NCI-H2107 treated with DMSO at 0.1 percent for 48 hours (cell line): ENCODE measurements around the gene JAM3.

ENCODE experiments used
- DNase-seq: peaks from one replicate; lab custom pipeline; 2025; ENCODE audit not compliant: unreplicated experiment; lab: John Stamatoyannopoulos, UW

JAM3 gene

DNA sequence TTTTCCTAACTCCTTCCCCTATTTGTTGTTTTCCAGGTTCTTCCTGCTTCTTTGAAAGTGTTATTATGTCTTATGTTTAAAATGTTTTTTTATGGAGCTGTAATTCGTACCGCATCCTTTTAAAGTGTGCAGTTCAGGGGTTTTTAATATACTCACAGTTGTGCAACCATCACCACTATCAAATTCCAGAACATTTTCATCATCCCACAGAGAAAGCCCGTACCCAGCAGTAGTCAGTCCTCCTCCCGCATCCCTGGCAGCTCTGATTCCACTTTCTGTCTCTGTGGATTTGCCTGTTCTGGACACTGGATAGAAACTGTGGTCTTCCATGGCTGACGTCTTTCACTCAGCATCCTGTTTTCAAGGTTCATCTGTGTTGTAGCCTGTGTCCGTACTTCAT, 73.7 kb downstream of the JAM3 start:
- DNase-seq = no peak

GRCh38 chr11:134143801-134144200, 74.9 kb downstream of the JAM3 start:
- DNase-seq = no peak

DNA sequence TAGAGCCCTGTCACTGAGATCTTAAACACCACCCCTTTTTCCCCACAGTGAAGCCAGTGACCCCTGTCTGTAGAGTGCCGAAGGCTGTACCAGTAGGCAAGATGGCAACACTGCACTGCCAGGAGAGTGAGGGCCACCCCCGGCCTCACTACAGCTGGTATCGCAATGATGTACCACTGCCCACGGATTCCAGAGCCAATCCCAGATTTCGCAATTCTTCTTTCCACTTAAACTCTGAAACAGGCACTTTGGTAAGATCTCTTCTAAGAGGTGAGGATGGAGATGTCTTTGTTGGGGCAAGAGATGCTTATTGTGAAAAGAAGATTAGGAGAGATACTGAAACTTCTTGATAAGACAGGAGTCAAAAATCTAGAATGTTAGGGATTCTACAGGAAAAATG, 75.9 kb downstream of the JAM3 start:
- DNase-seq = no peak

DNA sequence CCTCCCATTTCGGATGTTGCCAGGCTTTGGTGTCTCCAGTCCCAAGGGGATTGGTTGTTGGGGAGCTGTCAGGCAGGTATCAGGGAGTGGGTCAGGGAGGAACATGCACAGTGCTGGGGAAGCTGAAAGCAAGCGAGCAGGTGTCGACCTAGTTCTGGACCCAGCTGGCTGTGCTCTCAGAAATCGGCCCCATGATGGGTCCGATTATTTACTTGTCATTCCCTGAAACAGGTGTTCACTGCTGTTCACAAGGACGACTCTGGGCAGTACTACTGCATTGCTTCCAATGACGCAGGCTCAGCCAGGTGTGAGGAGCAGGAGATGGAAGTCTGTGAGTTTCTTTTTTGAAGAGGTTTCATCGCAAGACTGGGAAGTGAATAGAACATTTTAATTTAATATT, 76.8 kb downstream of the JAM3 start:
- DNase-seq = peak; percentile 89

DNA sequence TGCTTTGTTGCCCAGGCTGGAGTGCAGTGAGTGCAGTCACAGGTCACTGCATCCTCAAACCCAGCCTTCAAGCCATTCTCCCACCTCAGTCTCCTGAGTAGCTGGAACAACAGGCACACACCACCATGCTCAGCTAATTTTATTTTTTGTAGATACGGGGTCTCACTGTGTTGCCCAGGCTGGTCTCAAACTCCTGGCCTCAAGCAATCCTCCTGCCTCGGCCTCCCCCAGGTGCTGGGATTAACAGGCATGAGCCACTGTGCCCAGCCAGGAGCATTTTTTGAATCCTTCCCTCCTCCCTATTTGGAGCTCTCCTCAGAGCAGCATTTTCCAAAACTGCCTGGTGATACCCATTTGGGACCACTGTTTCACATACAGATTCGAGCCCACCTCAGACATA, 77.7 kb downstream of the JAM3 start:
- DNase-seq = no peak

DNA sequence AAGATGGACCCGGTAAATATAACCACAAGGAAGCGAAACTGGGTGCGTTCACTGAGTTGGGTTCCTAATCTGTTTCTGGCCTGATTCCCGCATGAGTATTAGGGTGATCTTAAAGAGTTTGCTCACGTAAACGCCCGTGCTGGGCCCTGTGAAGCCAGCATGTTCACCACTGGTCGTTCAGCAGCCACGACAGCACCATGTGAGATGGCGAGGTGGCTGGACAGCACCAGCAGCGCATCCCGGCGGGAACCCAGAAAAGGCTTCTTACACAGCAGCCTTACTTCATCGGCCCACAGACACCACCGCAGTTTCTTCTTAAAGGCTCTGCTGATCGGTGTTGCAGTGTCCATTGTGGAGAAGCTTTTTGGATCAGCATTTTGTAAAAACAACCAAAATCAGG, 80.5 kb downstream of the JAM3 start:
- no peak for DNase-seq

GRCh38 chr11:134150195-134150903, 81.5 kb downstream of the JAM3 start:
- DNase-seq = no peak

DNA sequence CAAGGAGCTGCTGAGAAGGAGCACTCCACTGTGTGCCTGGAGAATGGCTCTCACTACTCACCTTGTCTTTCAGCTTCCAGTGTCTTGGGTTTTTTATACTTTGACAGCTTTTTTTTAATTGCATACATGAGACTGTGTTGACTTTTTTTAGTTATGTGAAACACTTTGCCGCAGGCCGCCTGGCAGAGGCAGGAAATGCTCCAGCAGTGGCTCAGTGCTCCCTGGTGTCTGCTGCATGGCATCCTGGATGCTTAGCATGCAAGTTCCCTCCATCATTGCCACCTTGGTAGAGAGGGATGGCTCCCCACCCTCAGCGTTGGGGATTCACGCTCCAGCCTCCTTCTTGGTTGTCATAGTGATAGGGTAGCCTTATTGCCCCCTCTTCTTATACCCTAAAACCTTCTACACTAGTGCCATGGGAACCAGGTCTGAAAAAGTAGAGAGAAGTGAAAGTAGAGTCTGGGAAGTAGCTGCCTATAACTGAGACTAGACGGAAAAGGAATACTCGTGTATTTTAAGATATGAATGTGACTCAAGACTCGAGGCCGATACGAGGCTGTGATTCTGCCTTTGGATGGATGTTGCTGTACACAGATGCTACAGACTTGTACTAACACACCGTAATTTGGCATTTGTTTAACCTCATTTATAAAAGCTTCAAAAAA, 82.3 kb downstream of the JAM3 start:
- DNase-seq = no peak

DNA sequence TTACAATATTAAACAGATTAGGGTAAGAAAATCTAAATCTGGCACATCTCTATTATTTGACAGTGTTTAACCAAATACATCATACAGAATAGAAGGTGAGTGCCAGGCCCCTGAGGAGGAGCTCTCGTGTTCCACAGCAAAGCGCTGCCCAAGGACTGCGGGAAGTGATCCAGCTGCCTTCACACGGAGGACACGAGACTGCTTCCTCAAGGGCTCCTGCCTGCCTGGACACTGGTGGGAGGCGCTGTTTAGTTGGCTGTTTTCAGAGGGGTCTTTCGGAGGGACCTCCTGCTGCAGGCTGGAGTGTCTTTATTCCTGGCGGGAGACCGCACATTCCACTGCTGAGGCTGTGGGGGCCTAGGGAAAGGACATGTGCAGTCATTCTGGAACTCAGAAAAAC, 83.8 kb downstream of the JAM3 start:
- no peak for DNase-seq

GRCh38 chr11:134153147-134153905, 84.5 kb downstream of the JAM3 start:
- no peak for DNase-seq

DNA sequence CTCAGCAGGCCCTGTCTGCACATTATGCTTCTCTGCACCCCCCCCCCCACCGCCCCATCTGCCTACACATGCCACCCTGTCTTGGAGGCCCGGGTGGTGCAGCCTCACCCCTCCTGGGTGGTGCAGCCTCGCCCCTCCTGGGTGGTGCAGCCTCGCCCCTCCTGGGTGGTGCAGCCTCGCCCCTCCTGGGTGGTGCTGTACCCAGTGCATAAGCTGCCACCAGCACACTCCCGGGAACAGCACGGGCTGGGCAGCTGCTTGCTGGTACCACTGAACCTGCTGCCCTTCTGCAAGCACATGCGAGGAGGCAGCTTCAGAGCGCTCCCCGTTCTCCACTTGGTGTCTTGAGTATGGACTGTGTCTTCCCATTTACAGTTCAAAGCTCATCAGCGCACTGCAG, 85.6 kb downstream of the JAM3 start:
- no peak for DNase-seq

DNA sequence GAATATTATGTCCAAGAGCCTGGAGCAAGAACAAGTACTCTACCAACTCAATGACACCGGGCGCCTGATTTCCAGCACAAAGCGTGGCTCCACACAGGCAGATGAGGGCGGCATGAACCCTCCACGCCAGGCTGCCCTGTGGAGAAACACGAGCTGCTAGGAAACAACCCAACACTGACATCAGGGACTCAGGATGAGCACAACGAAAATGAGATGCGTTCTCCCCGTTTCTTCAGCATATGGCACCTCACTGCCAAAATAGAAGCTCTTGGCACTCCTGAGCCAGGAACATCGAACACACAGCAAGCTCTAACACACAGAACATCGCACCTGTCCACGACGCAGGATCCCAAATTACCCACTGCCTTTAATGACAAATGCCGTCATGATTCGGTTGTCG, 86.6 kb downstream of the JAM3 start:
- no peak for DNase-seq

- DNase-seq = no peak
Measured at GRCh38 chr11:134155946-134156865, 87.3 kb downstream of the JAM3 start.

DNA sequence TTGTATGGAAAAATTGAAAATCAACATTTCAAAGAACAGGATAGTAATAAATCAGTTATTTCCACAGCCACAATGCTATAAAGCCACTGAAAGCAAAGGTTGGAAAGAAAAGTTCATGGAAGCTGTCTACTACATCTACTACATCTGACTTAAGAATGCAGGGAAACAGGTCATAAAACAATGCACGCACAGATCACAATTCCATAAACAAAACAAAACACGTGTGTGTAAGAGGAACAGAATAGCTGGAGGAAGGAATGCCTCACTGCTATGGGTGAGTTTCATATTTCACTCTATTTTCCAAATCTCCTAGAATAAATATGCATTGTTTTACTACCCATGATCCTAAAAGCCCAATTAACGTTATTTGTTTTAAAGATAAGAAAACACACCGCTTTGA, 88.6 kb downstream of the JAM3 start:
- no peak for DNase-seq

DNA sequence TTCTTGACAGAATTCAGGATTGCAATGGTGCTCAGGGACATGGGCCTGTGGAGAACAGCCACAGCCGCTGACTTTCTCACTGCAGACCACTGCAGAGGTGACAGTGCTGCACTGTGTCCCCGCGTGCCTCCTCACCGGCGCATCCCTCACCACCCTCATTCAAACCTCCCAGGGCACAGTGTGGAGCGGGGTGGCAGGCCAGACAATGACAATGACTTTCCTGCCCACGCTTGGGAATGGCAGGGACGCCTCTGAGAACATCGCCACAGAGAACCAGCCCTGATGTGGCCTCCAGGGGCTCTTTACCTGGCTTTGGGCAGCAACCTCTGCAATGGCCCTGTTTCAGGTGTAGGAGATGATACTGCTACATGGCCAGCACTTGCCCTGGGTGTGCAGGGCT, 89.2 kb downstream of the JAM3 start:
- no peak for DNase-seq

GRCh38 chr11:134159652-134160051, 90.8 kb downstream of the JAM3 start:
- DNase-seq = no peak

DNA sequence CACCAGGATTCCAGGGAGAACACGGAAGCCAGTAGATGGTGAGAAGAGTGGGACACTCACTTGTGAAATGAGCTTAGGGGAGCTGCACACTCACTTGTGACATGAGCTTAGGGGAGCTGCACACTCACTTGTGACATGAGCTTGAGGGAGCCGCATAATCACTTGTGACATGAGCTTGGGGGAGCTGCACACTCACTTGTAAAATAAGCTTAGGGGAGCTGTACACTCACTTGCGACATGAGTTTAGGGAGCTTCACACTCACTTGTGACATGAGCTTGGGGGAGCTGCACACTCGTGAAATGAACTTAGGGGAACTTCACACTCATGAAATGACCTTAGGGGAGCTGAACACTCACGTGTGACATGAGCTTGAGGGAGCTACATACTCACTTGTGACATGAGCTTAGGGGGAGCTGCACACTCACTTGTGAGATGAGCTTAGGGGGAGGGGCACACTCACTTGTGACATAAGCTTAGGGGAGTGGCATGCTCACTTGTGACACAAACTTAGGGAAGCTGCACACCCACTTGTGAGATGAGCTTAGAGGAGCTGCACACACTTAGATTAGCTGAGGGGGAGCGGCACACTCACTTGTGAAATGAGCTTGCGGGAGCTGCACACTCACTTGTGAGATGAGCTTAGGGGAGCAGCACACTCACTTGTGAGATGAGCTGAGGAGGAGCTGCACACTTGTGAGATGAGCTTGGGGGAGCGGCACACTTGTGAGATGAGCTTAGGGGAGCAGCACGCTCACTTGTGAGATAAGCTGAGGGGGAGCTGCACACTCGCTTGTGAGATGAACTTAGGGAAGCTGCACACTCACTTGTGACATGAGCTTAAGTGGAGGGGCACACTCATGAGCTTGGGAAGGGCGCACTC, 95.9 kb downstream of the JAM3 start:
- DNase-seq = no peak

DNA sequence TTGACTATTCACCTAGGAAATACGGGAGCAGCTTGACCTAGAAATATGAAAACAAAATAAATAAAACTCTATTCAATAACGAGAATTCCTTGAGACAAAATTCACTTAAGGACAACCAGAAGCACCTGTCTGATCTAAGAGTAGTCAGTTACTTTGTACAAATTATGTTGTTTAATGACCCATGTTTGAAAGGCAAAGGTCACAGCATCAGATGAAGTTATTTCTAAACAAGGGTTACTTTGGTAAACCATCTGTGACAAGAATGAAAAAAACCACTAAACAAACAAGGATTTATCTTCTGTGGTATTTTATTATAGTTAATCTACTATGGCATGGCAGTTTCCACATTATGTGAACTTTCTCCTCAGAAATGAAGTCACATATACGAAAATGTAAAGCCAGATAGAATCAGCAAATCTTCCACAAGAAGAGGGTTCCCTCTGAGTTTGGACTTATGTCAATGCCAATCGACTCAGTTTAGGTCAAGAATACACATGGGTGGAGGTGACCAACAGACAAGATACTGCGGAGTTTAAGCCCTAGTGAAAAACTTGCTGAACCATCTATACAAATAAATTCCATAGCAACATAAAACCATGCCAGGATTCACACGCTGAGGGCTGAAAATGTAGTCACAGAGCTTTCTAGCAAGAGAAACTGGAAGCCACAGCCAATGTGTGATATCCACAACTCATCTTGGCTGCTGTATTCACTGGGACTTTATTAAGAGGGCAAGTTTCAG, 101.5 kb downstream of the JAM3 start:
- no peak for DNase-seq

DNA sequence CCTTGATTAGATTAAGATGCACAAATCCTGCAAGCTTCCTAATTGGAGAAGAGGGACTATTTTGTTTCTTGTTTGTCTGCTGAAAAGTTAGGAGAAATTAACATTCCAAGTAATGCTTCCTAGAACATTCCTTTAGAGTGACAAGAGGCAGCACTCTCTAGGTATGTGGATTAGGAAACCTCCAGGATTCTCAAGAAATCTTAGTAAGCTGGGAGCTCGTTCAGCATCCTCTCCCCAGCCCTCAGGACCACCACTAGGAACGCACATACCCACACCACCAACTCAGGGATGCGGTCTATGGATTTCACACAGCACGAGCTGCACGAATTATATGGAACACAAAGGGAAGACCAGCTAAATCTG, 102.0 kb downstream of the JAM3 start:
- no peak for DNase-seq

DNA sequence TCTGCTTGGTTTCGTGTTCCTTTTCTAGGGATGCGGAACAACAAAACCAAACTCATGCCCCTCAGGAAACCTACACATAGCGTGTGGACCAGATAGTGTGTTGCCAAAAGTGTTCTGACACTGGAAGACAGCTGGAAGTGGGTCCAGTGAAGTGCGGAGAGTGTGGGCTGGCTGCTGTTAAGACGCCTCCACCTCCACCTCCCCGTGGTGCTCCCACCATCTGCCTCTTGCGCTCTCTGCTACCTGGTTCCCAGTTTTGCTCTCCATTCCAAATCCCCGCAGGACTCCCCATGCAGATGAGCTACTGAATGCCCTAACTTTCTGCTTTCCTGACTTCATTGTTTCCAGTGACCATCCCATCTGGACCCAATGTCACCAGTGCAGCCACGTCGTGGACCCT, 103.1 kb downstream of the JAM3 start:
- no peak for DNase-seq
